HCT116 (cell line): ENCODE measurements around the gene RFX2. TPM values are rescaled to one million over a fixed set of nuclear protein-coding genes. Genes with fewer than 3 reads are reported as not detected.

Experiments used
- ATAC-seq: fragments of 200-7000 bp; cut with Tn5 transposase; 2 replicates; pipeline ENCODE4 v1.9.1; 2020; ENCODE audit warnings: mild to moderate bottlenecking, moderate library complexity
- BruUV-seq: library from RNA; stranded (reverse); fragments of 400-500 nt; replicated peaks from 2 replicates; lab custom pipeline; 2021; lab: Mats Ljungman, UMichigan
- CTCF ChIA-PET: fragments of 300-600 bp; sonication (Branson Sonifier 250); formaldehyde crosslinking; loops from one replicate; lab custom pipeline; 2021; ENCODE audit warnings: antibody characterized with exemption; lab: Charles Lee
- POLR2A ChIA-PET: fragments of 300-600, 350-600 bp; sonication (Branson Sonifier 250); formaldehyde crosslinking; loops from one replicate; lab custom pipeline; 2021; ENCODE audit warnings: antibody characterized with exemption; lab: Charles Lee
- RAD21 ChIA-PET, 2 experiments: fragments of 300-600 bp; sonication (Branson Sonifier 250); formaldehyde crosslinking; loops; one replicate each; lab custom pipeline; 2023; ENCODE audit warnings: low total read pairs in 2 of 2; ENCODE audit not compliant: uncharacterized antibody in 2 of 2, unreplicated experiment in 2 of 2, low non-redundant PET in 1 of 2; lab: Charles Lee
- DNase-seq: peaks from one replicate; pipeline ENCODE4 v3.0.0-alpha.2; 2010; ENCODE audit warnings: low read depth, low spot score
- H2AFZ ChIP-seq: fragments of 200-600 bp; shearing (Covaris generic), sonication (generic); 2 replicates; pipeline ENCODE4 v1.6.1; 2017; ENCODE audit warnings: low read depth, mixed run types, mixed read lengths, antibody characterized with exemption, low read length; ENCODE audit not compliant: poor library complexity, severe bottlenecking
- H3K27ac ChIP-seq: 2 replicates; pipeline ENCODE4 v1.5.1; 2012; ENCODE audit warnings: low read depth, low read length
- H3K27me3 ChIP-seq: fragments of 200-600 bp; sonication (generic); 2 replicates; pipeline ENCODE4 v1.6.1; 2016; ENCODE audit warnings: mixed run types, low read length, mixed read lengths; ENCODE audit not compliant: insufficient read depth
- H3K36me3 ChIP-seq, 2 experiments: fragments of 200-500 bp in 1 of 2; fragments of 200-600 bp in 1 of 2; sonication (Bioruptor generic) in 1 of 2; sonication (generic) in 1 of 2; 2 replicates each; pipeline versions ENCODE4 v1.5.1 to v1.6.1; 2014 to 2016; ENCODE audit warnings: low read length in 2 of 2, inconsistent platforms in 1 of 2, mixed read lengths in 1 of 2, mixed run types in 1 of 2; ENCODE audit not compliant: insufficient read depth in 2 of 2, control insufficient read depth in 1 of 2
- H3K4me1 ChIP-seq, 2 experiments: fragments of 200-600 bp in 1 of 2; sonication (generic) in 1 of 2; 2 replicates each; pipeline versions ENCODE4 v1.5.1 to v1.6.1; 2012 to 2017; ENCODE audit warnings: low read length in 2 of 2, inconsistent platforms in 1 of 2, mild to moderate bottlenecking in 1 of 2, mixed read lengths in 1 of 2, mixed run types in 1 of 2, moderate library complexity in 1 of 2; ENCODE audit not compliant: insufficient read depth in 2 of 2, control insufficient read depth in 1 of 2
- H3K4me2 ChIP-seq: fragments of 200-600 bp; sonication (generic); 2 replicates; pipeline ENCODE4 v1.6.1; 2017; ENCODE audit warnings: mixed run types, low read length, mixed read lengths
- H3K4me3 ChIP-seq, 2 experiments: fragments of 200-600 bp in 1 of 2; sonication (generic) in 1 of 2; replicated peaks in 1 of 2; 2 replicates each; pipeline ENCODE4 v1.5.1; 2011 to 2016; ENCODE audit warnings: low read length in 2 of 2, control low read depth in 1 of 2, low read depth in 1 of 2, mild to moderate bottlenecking in 1 of 2, mixed read lengths in 1 of 2, mixed run types in 1 of 2
- H3K79me2 ChIP-seq: fragments of 200-600 bp; sonication (generic); 2 replicates; pipeline ENCODE4 v1.6.1; 2017; ENCODE audit warnings: mild to moderate bottlenecking, mixed run types, low read length, moderate library complexity, mixed read lengths; ENCODE audit not compliant: insufficient read depth
- H3K9ac ChIP-seq: fragments of 200-600 bp; sonication (generic); 2 replicates; pipeline ENCODE4 v1.6.1; 2016; ENCODE audit warnings: low read length, mixed read lengths
- H3K9me2 ChIP-seq: fragments of 200-600 bp; sonication (generic), shearing (Covaris generic); 2 replicates; pipeline ENCODE4 v1.6.1; 2017; ENCODE audit warnings: mixed run types, mild to moderate bottlenecking, moderate library complexity; ENCODE audit not compliant: insufficient read depth
- H3K9me3 ChIP-seq, 2 experiments: fragments of 200-500 bp in 1 of 2; fragments of 200-600 bp in 1 of 2; sonication (Bioruptor generic) in 1 of 2; sonication (generic) in 1 of 2; 2 replicates each; pipeline ENCODE4 v1.6.1; 2014 to 2017; ENCODE audit warnings: low read length in 2 of 2, mixed read lengths in 2 of 2, inconsistent platforms in 1 of 2, low read depth in 1 of 2, mild to moderate bottlenecking in 1 of 2, mixed run types in 1 of 2, moderate library complexity in 1 of 2; ENCODE audit not compliant: control insufficient read depth in 1 of 2, insufficient read depth in 1 of 2
- H4K20me1 ChIP-seq: fragments of 200-600 bp; sonication (generic), shearing (Covaris generic); 2 replicates; pipeline ENCODE4 v1.6.1; 2017; ENCODE audit warnings: mixed run types, mild to moderate bottlenecking, moderate library complexity; ENCODE audit not compliant: insufficient read depth
- CBX3 ChIP-seq: IDR thresholded peaks from 2 replicates; pipeline ENCODE4 v1.6.1; 2012; ENCODE audit warnings: low read depth
- CTCF ChIP-seq, 3 experiments: fragments of 200-600 bp in 1 of 3; sonication (generic) in 1 of 3; IDR thresholded peaks in 2 of 3; conservative IDR thresholded peaks in 1 of 3; 2 replicates each; pipeline ENCODE4 v1.5.1; 2012 to 2017; ENCODE audit warnings: low read depth in 2 of 3, low read length in 2 of 3, antibody characterized with exemption in 1 of 3, borderline replicate concordance in 1 of 3, control low read depth in 1 of 3, mild to moderate bottlenecking in 1 of 3, mixed read lengths in 1 of 3, mixed run types in 1 of 3, moderate library complexity in 1 of 3; ENCODE audit not compliant: insufficient read depth in 1 of 3
- ELF1 ChIP-seq: IDR thresholded peaks from 2 replicates; pipeline ENCODE4 v1.6.1; 2012; ENCODE audit warnings: low read depth, borderline replicate concordance
- POLR2A ChIP-seq: IDR thresholded peaks from 2 replicates; pipeline ENCODE4 v1.7.0; 2011; ENCODE audit warnings: borderline replicate concordance; ENCODE audit not compliant: insufficient read depth, insufficient read length; ENCODE audit errors: extremely low read depth
- RAD21 ChIP-seq: IDR thresholded peaks from 2 replicates; pipeline ENCODE4 v1.6.1; 2012; ENCODE audit warnings: low read depth, mild to moderate bottlenecking
- SIN3A ChIP-seq: IDR thresholded peaks from 2 replicates; pipeline ENCODE4 v1.6.1; 2012; ENCODE audit warnings: low read depth
- SP1 ChIP-seq: IDR thresholded peaks from 2 replicates; pipeline ENCODE4 v1.6.1; 2012; ENCODE audit warnings: low read depth
- ZNF274 ChIP-seq: fragments of 200-500 bp; sonication (Bioruptor generic); IDR thresholded peaks from 2 replicates; pipeline ENCODE4 v1.6.1; 2014; ENCODE audit warnings: mild to moderate bottlenecking, low read depth, low read length, inconsistent platforms
- intact Hi-C: fragments of 100-400 bp; cut with micrococcal nuclease; formaldehyde crosslinking; loops from 2 replicates; pipeline ENCODE4 v1.10.0; 2022
- total RNA-seq: library from RNA; stranded (reverse); gene quantifications from one replicate; pipeline ENCODE4 v1.2.1, GENCODE V29; 2021; ENCODE audit not compliant: unreplicated experiment

The RFX2 gene
- total RNA-seq, 1 experiment from 2014 or later: 13.7 TPM

GRCh38 chr19:6005321-6006069, 104.8 kb downstream of the RFX2 start:
- Histone ChIP-seq H3K4me1 (no peaks in the 10 kb centered on the region), H4K20me1 (no peaks in the 10 kb centered on the region), H3K4me3 (no peak overlapping the region), H3K9me3 (no peaks in the 10 kb centered on the region), H3K27me3 (no peaks in the 10 kb centered on the region), H3K27ac (no peak overlapping the region), H3K36me3 (no peaks in the 10 kb centered on the region), H3K79me2 (no peaks in the 10 kb centered on the region), H3K9me2 (no peaks in the 10 kb centered on the region), H2AFZ (no peak overlapping the region), H3K4me2 (no peak overlapping the region), H3K9ac (no peak overlapping the region)
- POLR2A ChIA-PET: no interaction called here
- no peak for ATAC-seq
- no peak for DNase-seq
- no peak for TF ChIP-seq CBX3
- no peak for TF ChIP-seq ZNF274
- TF ChIP-seq RAD21: no peak
- no peak for TF ChIP-seq CTCF (IDR thresholded peaks at IDR 0.05 in 2 of 3, conservative IDR thresholded peaks at IDR 0.05 in 1 of 3; ENCODE audit: borderline replicate concordance in 1 of 3, insufficient read depth in 1 of 3, low read depth in 2 of 3, low read length in 2 of 3)
- TF ChIP-seq ELF1: no peak
- TF ChIP-seq SIN3A: no peak
- no peak for TF ChIP-seq SP1
- no TSS peak for BruUV-seq
- RAD21 ChIA-PET: no interaction called here
- CTCF ChIA-PET: interaction anchor here (0.6 to 1.3 kb wide), 2 partner anchors 17 to 24 kb away, joined by 3 to 4 read pairs; no protein-coding TSS in a partner anchor
- intact Hi-C loops: no loop called here

GRCh38 chr19:6003976-6004375, 106.3 kb downstream of the RFX2 start:
- no peaks in the 10 kb centered on the region for H4K20me1 ChIP-seq
- ATAC-seq: no peak
- no peaks in the 10 kb centered on the region for H3K36me3 ChIP-seq
- H3K27ac ChIP-seq: no peak overlapping the region
- no peak overlapping the region for H2AFZ ChIP-seq
- intact Hi-C loops: no loop called here
- no peaks in the 10 kb centered on the region for H3K79me2 ChIP-seq
- H3K27me3 ChIP-seq: no peaks in the 10 kb centered on the region
- ChIA-PET POLR2A (no interaction called here), CTCF (no interaction called here), RAD21 (no interaction called here)
- H3K9me3 ChIP-seq: no peaks in the 10 kb centered on the region
- no peak overlapping the region for H3K9ac ChIP-seq
- DNase-seq: no peak
- H3K4me1 ChIP-seq: no peaks in the 10 kb centered on the region
- H3K4me2 ChIP-seq: no peak overlapping the region
- H3K9me2 ChIP-seq: no peaks in the 10 kb centered on the region
- BruUV-seq: no TSS peak
- no peak overlapping the region for H3K4me3 ChIP-seq
- TF ChIP-seq CTCF (IDR thresholded peaks at IDR 0.05 in 2 of 3, conservative IDR thresholded peaks at IDR 0.05 in 1 of 3; ENCODE audit: borderline replicate concordance in 1 of 3, insufficient read depth in 1 of 3, low read depth in 2 of 3, low read length in 2 of 3): no peak
- TF ChIP-seq POLR2A: no peak
- TF ChIP-seq, all 23 proteins: peak for 0
